Neural progenitor cell (in vitro differentiated cells): ENCODE data around the gene SPINK1. TPM values are rescaled to one million over a fixed set of nuclear protein-coding genes. Genes with fewer than 3 reads are reported as not detected.

Source experiments
- DNase-seq: peaks from one replicate; pipeline ENCODE4 v3.0.0-alpha.2; 2016; ENCODE audit warnings: low spot score
- H2AFZ ChIP-seq: fragments of 200-600 bp; sonication (generic); replicated peaks from 2 replicates; pipeline ENCODE4 v1.6.1; 2016; ENCODE audit warnings: antibody characterized with exemption
- H3F3A ChIP-seq: fragments of 200-600 bp; sonication (generic); 2 replicates; pipeline ENCODE4 v1.6.1; 2016; ENCODE audit warnings: antibody characterized with exemption, low read depth
- H3K27ac ChIP-seq: fragments of 200-600 bp; sonication (generic); 2 replicates; pipeline ENCODE4 v1.5.1; 2016; ENCODE audit warnings: mild to moderate bottlenecking
- H3K27me3 ChIP-seq: fragments of 200-600 bp; sonication (generic); 2 replicates; pipeline ENCODE4 v1.6.1; 2016; ENCODE audit warnings: mild to moderate bottlenecking, moderate library complexity
- H3K36me3 ChIP-seq: fragments of 200-600 bp; sonication (generic); 2 replicates; pipeline ENCODE4 v1.5.1; 2016
- H3K4me1 ChIP-seq: fragments of 200-600 bp; sonication (generic); 2 replicates; pipeline ENCODE4 v1.6.1; 2016; ENCODE audit warnings: mixed run types
- H3K4me2 ChIP-seq: fragments of 200-600 bp; sonication (generic); 2 replicates; pipeline ENCODE4 v1.6.1; 2016
- H3K4me3 ChIP-seq: fragments of 200-600 bp; sonication (generic); 2 replicates; pipeline ENCODE4 v1.5.1; 2016
- H3K79me2 ChIP-seq: fragments of 200-600 bp; sonication (generic); 2 replicates; pipeline ENCODE4 v1.6.1; 2016; ENCODE audit warnings: low read depth
- H3K9ac ChIP-seq: fragments of 200-600 bp; sonication (generic); 2 replicates; pipeline ENCODE4 v1.6.1; 2016
- H3K9me3 ChIP-seq: fragments of 200-600 bp; sonication (generic); 2 replicates; pipeline ENCODE4 v1.5.1; 2016; ENCODE audit warnings: low read depth
- H4K20me1 ChIP-seq: fragments of 200-600 bp; sonication (generic); 2 replicates; pipeline ENCODE4 v1.6.1; 2016; ENCODE audit warnings: low read depth
- H3K27ac Mint-ChIP-seq: 3 replicates; pipeline ENCODE4 v1.8.0; 2021; ENCODE audit warnings: mixed read lengths
- H3K27me3 Mint-ChIP-seq: 2 replicates; pipeline ENCODE4 v1.8.0; 2022; ENCODE audit warnings: low read depth, mild to moderate bottlenecking, inconsistent platforms, moderate library complexity, mixed read lengths; ENCODE audit not compliant: insufficient read depth
- H3K36me3 Mint-ChIP-seq: 3 replicates; pipeline ENCODE4 v1.8.0; 2021; ENCODE audit warnings: mixed read lengths
- H3K4me1 Mint-ChIP-seq: 3 replicates; pipeline ENCODE4 v1.8.0; 2021; ENCODE audit warnings: mixed read lengths
- H3K4me3 Mint-ChIP-seq: 3 replicates; pipeline ENCODE4 v1.8.0; 2021; ENCODE audit warnings: mild to moderate bottlenecking, moderate library complexity, mixed read lengths
- H3K9me3 Mint-ChIP-seq: 3 replicates; pipeline ENCODE4 v1.8.0; 2020; ENCODE audit warnings: mixed read lengths
- EZH2 ChIP-seq: fragments of 200-600 bp; sonication (generic); IDR thresholded peaks from 2 replicates; pipeline ENCODE4 v1.6.1; 2017; ENCODE audit warnings: antibody characterized with exemption, mild to moderate bottlenecking, moderate library complexity
- EZH2phosphoT487 ChIP-seq: fragments of 200-600 bp; sonication (generic); IDR thresholded peaks from 2 replicates; pipeline ENCODE4 v1.6.1; 2017; ENCODE audit warnings: antibody characterized with exemption
- total RNA-seq: library from RNA; depleted of rRNA; stranded (reverse); fragments of >200 nt; gene quantifications from 2 replicates; pipeline ENCODE4 v1.2.3, GENCODE V29; 2015; ENCODE audit warnings: low replicate concordance
- TF ChIP-seq, protein P1 (sequence below): fragments of 200-600 bp; sonication (generic); IDR thresholded peaks from 2 replicates; pipeline ENCODE4 v1.5.1; 2017; ENCODE audit warnings: antibody characterized with exemption, mild to moderate bottlenecking

The SPINK1 gene
- total RNA-seq, 1 donor from 2014 or later, result not detected

DNA sequence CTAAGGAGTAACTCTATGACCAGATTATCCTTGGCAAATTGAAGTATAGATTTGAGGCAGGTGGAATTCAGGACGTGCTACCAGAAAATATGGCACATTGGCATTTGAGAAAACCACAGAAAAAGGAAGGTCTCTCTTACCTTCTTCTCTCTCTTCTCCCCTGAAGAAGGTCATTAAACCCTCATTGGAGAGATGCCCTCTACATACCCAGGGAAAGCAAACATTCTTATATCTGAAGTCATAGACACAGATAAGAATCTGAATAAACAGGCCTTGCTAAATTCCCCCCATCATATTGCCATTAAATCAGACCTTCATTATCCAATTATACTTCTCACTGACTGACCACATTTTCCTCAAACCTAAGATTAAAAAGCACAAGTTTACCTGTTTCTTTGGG lies 17.8 kb downstream of the SPINK1 start:
- peaks cover 9% of the 10 kb centered on the region for H3K9me3 ChIP-seq
- H3K4me3 ChIP-seq, result no peak overlapping the region
- no peaks in the 10 kb centered on the region for H3K27me3 Mint-ChIP-seq
- no peak for DNase-seq
- H4K20me1 ChIP-seq, result no peaks in the 10 kb centered on the region
- H3K4me1 ChIP-seq, result no peaks in the 10 kb centered on the region
- H3K36me3 Mint-ChIP-seq, result no peaks in the 10 kb centered on the region
- no peak overlapping the region for H2AFZ ChIP-seq
- H3F3A ChIP-seq, result no peaks in the 10 kb centered on the region
- no peak overlapping the region for H3K27ac Mint-ChIP-seq
- H3K27ac ChIP-seq, result no peak overlapping the region
- H3K9me3 Mint-ChIP-seq, result peaks cover 2% of the 10 kb centered on the region
- no peaks in the 10 kb centered on the region for H3K4me1 Mint-ChIP-seq
- no peak overlapping the region for H3K4me3 Mint-ChIP-seq
- no peaks in the 10 kb centered on the region for H3K27me3 ChIP-seq
- no peak overlapping the region for H3K4me2 ChIP-seq
- no peaks in the 10 kb centered on the region for H3K36me3 ChIP-seq
- TF ChIP-seq, protein P1, sequence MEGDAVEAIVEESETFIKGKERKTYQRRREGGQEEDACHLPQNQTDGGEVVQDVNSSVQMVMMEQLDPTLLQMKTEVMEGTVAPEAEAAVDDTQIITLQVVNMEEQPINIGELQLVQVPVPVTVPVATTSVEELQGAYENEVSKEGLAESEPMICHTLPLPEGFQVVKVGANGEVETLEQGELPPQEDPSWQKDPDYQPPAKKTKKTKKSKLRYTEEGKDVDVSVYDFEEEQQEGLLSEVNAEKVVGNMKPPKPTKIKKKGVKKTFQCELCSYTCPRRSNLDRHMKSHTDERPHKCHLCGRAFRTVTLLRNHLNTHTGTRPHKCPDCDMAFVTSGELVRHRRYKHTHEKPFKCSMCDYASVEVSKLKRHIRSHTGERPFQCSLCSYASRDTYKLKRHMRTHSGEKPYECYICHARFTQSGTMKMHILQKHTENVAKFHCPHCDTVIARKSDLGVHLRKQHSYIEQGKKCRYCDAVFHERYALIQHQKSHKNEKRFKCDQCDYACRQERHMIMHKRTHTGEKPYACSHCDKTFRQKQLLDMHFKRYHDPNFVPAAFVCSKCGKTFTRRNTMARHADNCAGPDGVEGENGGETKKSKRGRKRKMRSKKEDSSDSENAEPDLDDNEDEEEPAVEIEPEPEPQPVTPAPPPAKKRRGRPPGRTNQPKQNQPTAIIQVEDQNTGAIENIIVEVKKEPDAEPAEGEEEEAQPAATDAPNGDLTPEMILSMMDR, result no peak
- TF ChIP-seq EZH2phosphoT487 (no peak), EZH2 (no peak)
- H3K79me2 ChIP-seq, result no peaks in the 10 kb centered on the region
- no peak overlapping the region for H3K9ac ChIP-seq

DNA sequence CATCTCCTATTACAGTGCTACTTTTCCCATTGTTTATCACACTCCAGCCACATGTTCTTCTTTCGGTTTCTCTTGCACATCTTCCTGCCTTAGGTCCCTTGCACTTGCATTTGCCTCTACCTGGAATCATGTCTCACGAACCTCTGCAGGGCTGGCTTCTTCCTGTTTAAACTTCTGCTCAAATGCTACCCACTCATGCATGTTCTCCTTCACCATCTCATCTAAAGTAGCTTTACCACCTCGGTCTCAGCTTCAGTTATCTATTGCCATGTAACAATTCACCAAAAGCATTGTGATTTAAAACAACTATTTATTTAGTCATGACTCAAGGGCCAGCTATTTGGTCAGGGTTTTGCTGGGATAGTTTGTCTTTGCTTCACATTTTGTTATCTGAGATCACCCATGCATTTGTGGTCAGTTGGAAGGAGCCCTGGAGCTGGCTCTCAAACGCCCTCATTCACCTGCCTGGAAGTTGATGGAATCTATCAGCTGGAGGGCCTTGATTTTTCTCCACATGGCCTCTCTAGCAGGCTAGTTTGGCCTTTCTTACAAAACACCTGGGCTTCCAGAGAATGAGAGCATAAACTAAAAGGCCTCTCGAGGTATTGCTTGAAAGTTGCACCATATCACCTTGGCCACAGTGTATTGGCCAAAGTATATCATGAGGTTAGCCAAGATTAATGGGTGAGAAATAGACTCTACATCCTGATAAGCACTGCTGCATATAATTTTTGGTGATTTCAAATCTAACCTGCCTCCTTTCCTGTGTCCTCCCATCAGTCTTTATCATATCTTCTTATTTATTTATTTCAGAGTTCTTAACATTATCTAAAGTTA lies 21.4 kb downstream of the SPINK1 start:
- Mint-ChIP-seq H3K36me3 (no peaks in the 10 kb centered on the region), H3K9me3 (no peaks in the 10 kb centered on the region), H3K27ac (no peak overlapping the region), H3K4me3 (no peak overlapping the region), H3K4me1 (no peaks in the 10 kb centered on the region), H3K27me3 (no peaks in the 10 kb centered on the region)
- Histone ChIP-seq H2AFZ (no peak overlapping the region), H3K79me2 (no peaks in the 10 kb centered on the region), H3K36me3 (no peaks in the 10 kb centered on the region), H3K9me3 (peaks cover under 1% of the 10 kb centered on the region), H3K27ac (no peak overlapping the region), H4K20me1 (no peaks in the 10 kb centered on the region), H3K4me1 (no peaks in the 10 kb centered on the region), H3K4me3 (no peak overlapping the region), H3K4me2 (no peak overlapping the region), H3F3A (no peaks in the 10 kb centered on the region), H3K27me3 (no peaks in the 10 kb centered on the region), H3K9ac (no peak overlapping the region)
- TF ChIP-seq EZH2, result no peak
- TF ChIP-seq, protein P1, result no peak
- TF ChIP-seq EZH2phosphoT487, result no peak
- DNase-seq, result no peak

DNA sequence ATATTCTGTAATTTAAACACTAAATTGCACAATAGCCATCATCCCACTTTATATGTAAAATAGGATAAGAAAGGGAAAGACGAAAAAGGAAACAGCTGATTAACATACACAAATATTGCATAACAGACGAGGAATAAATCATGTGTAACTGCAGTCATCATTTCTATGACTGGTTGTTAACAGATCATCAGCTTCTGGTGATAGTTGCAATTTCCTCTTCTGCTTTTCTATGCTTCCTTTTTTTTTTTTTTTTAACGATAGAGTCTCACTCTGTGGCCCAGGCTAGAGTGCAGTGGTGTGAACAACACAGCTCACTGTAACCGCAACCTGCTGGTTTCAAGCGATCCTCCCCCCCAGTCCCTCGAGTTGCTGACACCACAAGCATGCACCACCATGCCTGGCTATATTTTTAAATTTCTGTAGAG lies 26.4 kb downstream of the SPINK1 start:
- no peaks in the 10 kb centered on the region for H3K9me3 Mint-ChIP-seq
- peaks cover 16% of the 10 kb centered on the region for H3K4me1 Mint-ChIP-seq
- TF ChIP-seq EZH2 (no peak), EZH2phosphoT487 (no peak)
- TF ChIP-seq, protein P1, result no peak
- no peak overlapping the region for H3K27ac Mint-ChIP-seq
- H3K27me3 Mint-ChIP-seq, result peaks cover 2% of the 10 kb centered on the region
- Histone ChIP-seq H3K4me3 (no peak overlapping the region), H4K20me1 (no peaks in the 10 kb centered on the region), H2AFZ (no peak overlapping the region), H3K9ac (no peak overlapping the region), H3K36me3 (no peaks in the 10 kb centered on the region), H3K9me3 (no peaks in the 10 kb centered on the region), H3K27me3 (no peaks in the 10 kb centered on the region), H3K79me2 (no peaks in the 10 kb centered on the region), H3K27ac (no peak overlapping the region), H3K4me1 (no peaks in the 10 kb centered on the region), H3F3A (no peaks in the 10 kb centered on the region), H3K4me2 (no peak overlapping the region)
- no peak for DNase-seq
- H3K4me3 Mint-ChIP-seq, result no peak overlapping the region
- H3K36me3 Mint-ChIP-seq, result no peaks in the 10 kb centered on the region
